NK-92 (cell line): ENCODE data around the gene TSGA10IP.
"Not testable (repeated sequence)": the region's sequence is repeated elsewhere in the genome, so short reads cannot be mapped to it uniquely, and the experiment has no call there.

Source experiments
- DNase-seq: peaks from one replicate; lab custom pipeline; 2025; ENCODE audit not compliant: unreplicated experiment; lab: John Stamatoyannopoulos, UW

The TSGA10IP gene

GRCh38 chr11:65945941-65946558 is 770 bp downstream of the TSGA10IP start:
- DNase-seq = no peak

DNA sequence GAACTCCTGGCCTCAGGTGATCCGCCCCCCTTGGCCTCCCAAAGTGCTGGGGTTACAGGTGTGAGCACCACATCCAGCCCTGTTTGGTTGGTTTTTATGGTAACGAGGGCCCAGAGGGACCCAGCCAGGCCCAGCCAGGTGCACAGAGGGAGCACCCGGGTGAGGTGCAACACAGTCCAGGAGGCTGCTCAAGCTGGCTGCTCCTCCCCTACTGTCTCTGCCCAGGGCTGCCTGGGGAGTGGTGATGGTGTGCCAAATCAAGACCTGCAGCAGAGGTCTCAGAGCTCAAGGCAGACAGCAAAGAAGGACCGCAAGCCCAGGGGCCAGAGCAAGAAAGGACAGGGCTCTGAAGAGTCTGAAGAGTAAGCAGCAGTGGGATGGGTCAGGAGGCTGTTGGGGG is 1.4 kb downstream of the TSGA10IP start:
- no peak for DNase-seq

DNA sequence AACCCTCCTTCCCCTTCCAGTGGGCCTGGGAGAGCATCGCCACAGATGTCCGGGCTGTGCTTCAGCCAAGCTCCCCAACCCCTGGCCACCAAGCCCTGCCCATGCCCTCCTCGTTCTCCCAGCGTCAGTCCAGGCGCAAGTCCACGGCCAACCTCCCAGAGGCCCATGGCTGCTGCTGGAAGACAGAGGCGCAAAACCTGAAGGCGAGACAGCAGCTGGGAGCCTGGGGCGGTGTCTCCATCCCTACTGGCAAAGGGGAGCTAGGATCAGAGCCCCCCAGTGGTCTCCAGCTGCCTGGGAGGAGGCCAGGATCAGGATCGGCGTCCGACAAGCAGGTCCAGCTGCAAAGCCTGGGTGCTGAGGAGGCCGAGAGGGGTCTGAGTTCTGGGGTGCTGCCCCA is 1.9 kb downstream of the TSGA10IP start:
- no peak for DNase-seq

DNA sequence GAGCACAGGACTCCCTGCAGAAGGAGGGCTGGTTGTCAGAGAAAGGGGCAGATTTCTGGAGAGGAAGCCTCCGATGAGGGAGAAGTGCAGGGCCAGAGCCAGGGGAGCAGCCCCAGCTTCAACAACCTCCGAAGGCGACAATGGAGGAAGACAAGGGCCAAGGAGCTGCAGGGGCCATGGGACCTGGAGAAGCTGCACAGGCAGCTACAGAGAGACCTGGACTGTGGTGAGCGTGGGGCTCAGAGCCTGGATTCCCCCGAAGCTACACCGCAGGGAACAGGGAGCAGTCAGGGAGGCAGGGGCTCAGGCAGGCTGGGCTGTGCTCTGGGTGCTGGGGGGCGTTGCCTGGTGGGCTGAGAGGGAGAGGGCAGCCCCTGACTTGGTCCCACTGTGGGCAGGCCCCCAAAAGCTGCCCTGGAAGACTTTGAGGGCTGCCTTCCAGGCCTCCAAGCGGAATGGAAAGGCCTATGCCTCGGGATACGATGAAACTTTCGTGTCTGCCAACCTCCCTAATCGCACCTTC is 2.4 kb downstream of the TSGA10IP start:
- no peak for DNase-seq

DNA sequence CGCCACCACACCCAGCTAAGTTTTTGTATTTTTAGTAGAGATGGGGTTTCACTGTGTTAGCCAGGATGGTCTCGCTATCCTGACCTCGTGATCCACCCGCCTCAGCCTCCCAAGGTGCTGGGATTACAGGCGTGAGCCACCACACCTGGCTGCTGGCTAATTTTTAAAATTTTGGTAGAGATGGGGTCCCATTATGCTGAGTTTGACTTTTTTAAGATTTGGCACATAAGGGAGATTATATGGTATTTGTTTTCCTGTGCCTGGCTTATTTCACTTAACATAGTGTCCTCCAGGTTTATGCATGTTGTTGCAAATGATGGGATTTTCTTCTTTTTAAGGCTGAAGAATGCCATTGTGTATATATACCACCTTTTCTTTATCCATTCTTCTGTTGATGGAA is 5.4 kb downstream of the TSGA10IP start:
- DNase-seq = not testable (repeated sequence)

GRCh38 chr11:65951641-65952040 is 6.4 kb downstream of the TSGA10IP start:
- not testable (repeated sequence) for DNase-seq

DNA sequence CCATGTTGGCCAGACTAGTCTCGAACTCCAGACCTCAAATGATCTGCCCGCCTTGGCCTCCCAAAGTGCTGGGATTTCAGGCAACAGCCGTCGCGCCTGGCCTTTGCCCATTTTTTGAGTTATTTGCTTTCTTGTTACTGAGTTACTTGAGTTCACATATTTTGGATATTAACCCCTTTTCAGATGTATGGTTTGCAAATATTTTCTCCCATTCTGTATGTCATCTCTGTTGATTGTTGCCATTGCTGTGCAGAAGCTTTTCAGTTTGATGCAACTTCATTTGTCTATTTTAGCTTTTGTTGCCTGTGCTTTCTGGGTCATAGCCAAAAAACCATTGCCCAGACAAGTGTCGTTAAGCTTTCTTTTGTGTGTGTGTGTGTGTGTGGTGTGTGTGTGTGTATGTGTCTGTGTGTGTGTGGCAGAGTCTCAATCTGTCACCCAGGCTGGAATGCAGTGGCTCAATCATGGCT is 6.8 kb downstream of the TSGA10IP start:
- DNase-seq = no peak

DNA sequence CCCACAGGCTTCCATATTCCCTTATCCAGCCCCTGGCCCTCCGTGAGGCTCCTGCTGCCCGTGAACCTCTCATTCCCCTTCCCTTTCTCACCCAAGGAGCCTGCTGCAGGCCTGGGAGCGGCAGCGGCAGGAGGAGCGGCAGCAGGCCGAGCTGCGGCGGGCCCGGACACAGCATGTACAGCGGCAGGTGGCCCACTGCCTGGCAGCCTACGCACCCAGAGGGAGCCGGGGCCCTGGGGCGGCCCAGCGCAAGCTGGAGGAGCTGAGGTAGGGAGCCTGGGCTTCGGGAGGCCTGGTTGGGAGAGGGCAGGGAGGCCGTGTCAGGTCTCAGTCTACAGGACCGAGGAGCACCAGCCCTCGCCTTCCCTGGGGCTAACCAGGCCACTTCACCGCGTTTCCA is 8.2 kb downstream of the TSGA10IP start:
- DNase-seq = no peak

- DNase-seq = no peak
Measured at GRCh38 chr11:65954771-65955170, 9.5 kb downstream of the TSGA10IP start.

DNA sequence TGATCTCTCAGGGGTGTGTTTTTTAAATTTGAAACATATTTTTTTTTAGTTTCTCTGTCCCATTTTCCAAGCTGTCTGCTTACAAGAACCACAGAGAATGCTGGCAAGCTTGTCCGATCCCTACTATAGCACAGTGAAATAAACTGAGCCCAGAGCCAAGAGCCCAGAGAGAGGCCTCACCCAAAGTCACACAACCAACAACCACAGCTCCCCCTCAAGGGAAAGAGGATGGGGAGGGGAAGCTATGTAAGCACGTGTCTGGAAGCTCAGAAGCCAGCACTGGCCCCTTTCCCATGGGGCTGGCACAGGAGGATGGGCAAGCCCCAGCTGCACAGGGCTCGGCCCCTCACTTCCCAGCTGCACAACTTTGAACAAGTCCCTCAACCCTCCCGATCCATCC is 13.0 kb downstream of the TSGA10IP start:
- DNase-seq = no peak

GRCh38 chr11:65958774-65959420 is 13.6 kb downstream of the TSGA10IP start:
- no peak for DNase-seq

DNA sequence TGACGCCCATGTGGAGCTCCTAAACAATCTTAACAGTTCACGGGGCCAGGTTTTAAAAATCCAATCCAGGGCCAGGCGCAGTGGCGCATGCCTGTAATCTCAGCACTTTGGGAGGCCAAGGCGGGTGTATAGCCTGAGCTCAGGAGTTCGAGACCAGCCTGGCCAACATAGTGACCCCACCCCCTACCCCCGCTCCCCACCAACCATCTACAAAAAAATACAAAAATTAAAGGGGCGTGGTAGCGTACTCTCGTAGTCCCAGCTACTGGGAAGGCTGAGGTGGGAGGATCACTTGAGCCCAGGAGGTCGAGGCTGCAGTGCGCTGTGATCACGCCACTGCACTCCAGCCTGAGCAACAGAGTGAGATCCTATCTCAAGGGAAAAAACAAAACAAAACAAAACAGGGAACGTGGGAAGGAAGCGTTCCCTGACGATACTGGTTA is 15.6 kb downstream of the TSGA10IP start:
- no peak for DNase-seq

DNA sequence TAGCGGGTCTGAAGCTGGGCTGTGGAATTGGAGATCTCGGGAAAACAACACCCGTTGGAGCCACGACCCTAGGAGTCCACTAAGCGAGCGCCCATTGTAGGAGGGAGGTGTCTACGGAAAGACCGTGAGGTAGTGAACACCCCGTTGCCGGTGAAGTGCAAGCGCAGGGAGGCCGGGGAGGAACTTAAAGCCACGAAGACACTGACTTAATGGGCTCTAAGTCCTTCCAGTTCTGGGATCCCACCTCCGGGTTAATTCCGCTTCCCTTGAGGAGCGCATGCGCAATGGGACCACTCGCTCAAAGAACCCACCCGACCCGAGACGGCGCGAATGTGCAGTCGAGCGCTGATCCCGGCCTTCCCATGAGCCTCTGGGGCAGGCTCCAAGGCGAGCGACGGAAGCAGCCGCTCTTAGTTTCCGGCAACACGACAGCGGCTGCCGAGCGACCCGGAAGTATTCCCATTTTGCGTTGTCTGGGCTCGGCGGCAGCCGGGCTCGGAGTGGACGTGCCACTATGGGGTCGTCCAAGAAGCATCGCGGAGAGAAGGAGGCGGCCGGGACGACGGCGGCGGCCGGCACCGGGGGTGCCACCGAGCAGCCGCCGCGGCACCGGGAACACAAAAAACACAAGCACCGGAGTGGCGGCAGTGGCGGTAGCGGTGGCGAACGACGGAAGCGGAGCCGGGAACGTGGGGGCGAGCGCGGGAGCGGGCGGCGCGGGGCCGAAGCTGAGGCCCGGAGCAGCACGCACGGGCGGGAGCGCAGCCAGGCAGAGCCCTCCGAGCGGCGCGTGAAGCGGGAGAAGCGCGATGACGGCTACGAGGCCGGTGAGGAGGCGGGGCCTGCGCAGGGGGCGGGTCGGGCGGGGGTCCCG is 16.2 kb downstream of the TSGA10IP start, which contains the start of gene SART1:
Gene SART1, plus strand, starts transcription at position 468 of the 874 bp plus-strand sequence. Its CDS starts 47 bp downstream, at position 515.
- peak; percentile 74 for DNase-seq

- no peak for DNase-seq
Measured at GRCh38 chr11:65962141-65962564, 16.9 kb downstream of the TSGA10IP start.

DNA sequence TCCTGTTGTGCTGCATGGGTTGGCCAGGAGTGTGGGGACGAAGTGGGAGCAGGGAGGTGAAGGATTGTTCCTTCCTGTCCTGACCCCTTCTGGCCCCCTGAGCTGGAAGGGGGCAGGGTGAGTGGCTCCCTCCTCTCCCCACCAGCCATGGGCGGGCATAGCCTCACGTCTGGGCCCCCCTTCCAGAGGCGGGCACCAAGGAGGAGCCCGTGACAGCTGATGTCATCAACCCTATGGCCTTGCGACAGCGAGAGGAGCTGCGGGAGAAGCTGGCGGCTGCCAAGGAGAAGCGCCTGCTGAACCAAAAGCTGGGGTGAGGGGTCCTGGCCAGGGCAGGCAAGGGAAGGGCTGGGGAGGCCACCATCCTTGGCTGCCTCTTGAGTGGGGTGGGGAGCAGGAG is 19.6 kb downstream of the TSGA10IP start:
- DNase-seq = no peak

DNA sequence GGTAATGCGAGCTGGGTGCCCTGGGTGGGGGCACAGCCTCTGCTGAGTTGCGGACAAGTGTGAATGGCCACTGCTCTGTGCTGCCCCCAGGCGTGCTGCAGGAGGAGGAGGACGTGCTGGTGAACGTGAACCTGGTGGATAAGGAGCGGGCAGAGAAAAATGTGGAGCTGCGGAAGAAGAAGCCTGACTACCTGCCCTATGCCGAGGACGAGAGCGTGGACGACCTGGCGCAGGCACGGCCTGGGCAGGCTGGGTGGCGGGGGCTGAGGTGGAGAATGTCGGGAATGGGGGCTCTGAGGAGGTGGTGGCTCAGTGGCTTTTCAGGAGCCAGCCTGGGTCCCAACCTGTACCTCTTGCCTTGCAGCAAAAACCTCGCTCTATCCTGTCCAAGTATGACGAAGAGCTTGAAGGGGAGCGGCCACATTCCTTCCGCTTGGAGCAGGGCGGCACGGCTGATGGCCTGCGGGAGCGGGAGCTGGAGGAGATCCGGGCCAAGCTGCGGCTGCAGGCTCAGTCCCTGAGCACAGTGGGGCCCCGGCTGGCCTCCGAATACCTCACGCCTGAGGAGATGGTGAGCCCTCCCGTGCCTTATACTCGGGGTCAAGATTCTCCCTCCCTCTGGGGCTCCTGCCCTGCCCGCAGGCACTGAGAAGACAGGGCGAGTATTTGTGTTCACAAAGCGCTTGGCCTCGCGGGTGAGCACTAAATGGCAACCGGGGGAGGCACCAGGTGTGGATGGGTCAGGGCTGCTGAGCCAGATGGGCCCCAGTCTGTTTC is 20.9 kb downstream of the TSGA10IP start:
- DNase-seq = no peak

- no peak for DNase-seq
Measured at GRCh38 chr11:65967329-65967934, 22.2 kb downstream of the TSGA10IP start.

DNA sequence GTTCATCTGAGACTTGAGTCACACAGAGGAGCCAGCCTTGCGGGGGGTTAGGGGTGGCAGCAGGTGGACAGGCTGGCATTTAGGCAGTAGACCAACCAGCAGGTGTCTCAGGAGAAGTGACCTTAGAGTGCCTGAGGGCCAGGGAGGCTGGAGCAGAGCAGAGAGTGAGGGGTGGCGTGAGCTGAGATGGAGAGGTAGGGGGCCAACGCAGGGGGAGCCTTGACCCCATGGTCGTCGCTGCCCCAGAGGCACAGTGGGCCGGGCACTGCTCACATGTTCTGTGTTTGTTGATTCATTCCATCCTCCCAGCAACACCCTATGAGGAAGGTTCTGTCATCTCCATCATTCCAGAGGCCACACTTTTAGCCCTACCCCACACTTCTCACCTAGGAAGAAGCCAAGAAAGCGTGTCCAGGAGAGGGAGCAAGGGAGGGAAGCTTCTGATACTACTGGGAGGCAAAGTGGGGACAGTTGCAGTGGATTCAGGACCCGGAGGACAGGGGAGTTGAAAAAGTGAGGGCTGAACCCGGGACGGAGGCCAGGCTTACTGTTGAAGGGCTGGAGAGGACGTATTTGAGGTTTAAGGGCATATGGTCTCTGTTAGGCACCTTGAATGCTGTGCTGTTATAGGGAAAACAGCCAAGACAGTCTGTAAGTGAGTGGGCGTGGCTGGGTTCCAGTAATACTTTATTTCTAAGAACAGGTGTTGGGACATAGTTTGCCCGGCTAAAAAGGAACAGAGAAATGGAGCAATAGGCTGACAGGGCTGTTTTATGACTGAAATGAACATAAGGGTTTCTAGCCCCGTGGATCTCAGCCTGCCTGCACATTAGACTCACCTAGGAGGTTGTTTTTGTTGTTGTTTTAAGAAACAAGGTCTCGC is 23.6 kb downstream of the TSGA10IP start:
- no peak for DNase-seq

- DNase-seq = no peak
Measured at GRCh38 chr11:65972116-65972515, 26.8 kb downstream of the TSGA10IP start.
